H1 (cell line): Measurements from ENCODE around the gene GNB5. TPM values are rescaled to one million over a fixed set of nuclear protein-coding genes. Genes with fewer than 3 reads are reported as not detected.

Experiments
- ASH2L ChIP-seq: fragments of 200-600, 300-600 bp; sonication (generic); IDR thresholded peaks from one replicate; pipeline ENCODE4 v1.7.1; 2017; ENCODE audit warnings: low read length
- CEBPB ChIP-seq: IDR thresholded peaks from 2 replicates; pipeline ENCODE4 v1.6.1; 2012; ENCODE audit warnings: low read depth, low read length
- CHD1 ChIP-seq: IDR thresholded peaks from 2 replicates; pipeline ENCODE4 v1.6.1; 2012; ENCODE audit warnings: low read depth, low read length, improper control_type of control experiment
- CTCF ChIP-seq, 3 experiments: IDR thresholded peaks; 1 replicate in 2 of 3; 2 replicates in 1 of 3; pipeline versions ENCODE4 v1.5.1 to v1.6.1; 2011; ENCODE audit warnings: low read length in 3 of 3, mild to moderate bottlenecking in 3 of 3, inconsistent platforms in 2 of 3, low read depth in 1 of 3, moderate library complexity in 1 of 3; ENCODE audit not compliant: insufficient read depth in 1 of 3; ENCODE audit errors: control extremely low read depth in 1 of 3
- EP300 ChIP-seq, 2 experiments: IDR thresholded peaks; 1 replicate in 1 of 2; 2 replicates in 1 of 2; pipeline ENCODE4 v1.6.1; 2011 to 2012; ENCODE audit warnings: low read depth in 2 of 2, low read length in 2 of 2, mild to moderate bottlenecking in 2 of 2, borderline replicate concordance in 1 of 2, inconsistent platforms in 1 of 2, moderate library complexity in 1 of 2
- GTF2F1 ChIP-seq: IDR thresholded peaks from 2 replicates; pipeline ENCODE4 v1.6.1; 2012; ENCODE audit warnings: low read depth, low read length, improper control_type of control experiment, borderline replicate concordance
- SP1 ChIP-seq: IDR thresholded peaks from 2 replicates; pipeline ENCODE4 v1.6.1; 2011; ENCODE audit warnings: low read depth, low read length
- polyA plus RNA-seq, 7 experiments: library from polyadenylated mRNA; depleted of rRNA in 3 of 7; stranded (reverse) in 5 of 7; unstranded in 2 of 7; fragments of >200 nt in 5 of 7; fragments of 200-250 nt in 2 of 7; gene quantifications; 1 replicate in 5 of 7; 2 replicates in 1 of 7; 4 replicates in 1 of 7; pipeline versions ENCODE4 v1.2.1 to v1.2.3, GENCODE V29; 2011 to 2013; ENCODE audit warnings: missing spikeins in 2 of 7, mixed read lengths in 2 of 7
- total RNA-seq: library from RNA; stranded (reverse); fragmentation: NEBNext Ultra II Directional; extraction: Animal tissue kit (Norgen Biotek cat#: 25700); gene quantifications from 2 replicates; pipeline ENCODE4 v1.2.1, GENCODE V29; 2021

Gene GNB5
- total and polyA plus RNA-seq, 2 of the 8 experiments (the other 6 are each of a cell fraction or from before 2014, with no cell fraction given) = 21.7 to 42.5 TPM

- TF ChIP-seq CTCF (IDR thresholded peaks at IDR 0.05; ENCODE audit: control extremely low read depth in 1 of 3, insufficient read depth in 1 of 3, low read depth in 1 of 3, low read length in 3 of 3) (no peak), CEBPB (no peak), SP1 (no peak), GTF2F1 (no peak), EP300 (IDR thresholded peaks at IDR 0.05; ENCODE audit: borderline replicate concordance in 1 of 2, low read depth in 2 of 2, low read length in 2 of 2) (no peak), CHD1 (no peak), ASH2L (no peak)
Measured at GRCh38 chr15:52220251-52220650, 29.1 kb upstream of the GNB5 start (continued).
